PC-3 (cell line): ENCODE measurements around the gene PHF19. TPM values are rescaled to one million over a fixed set of nuclear protein-coding genes. Genes with fewer than 3 reads are reported as not detected.

Experiments used
- ATAC-seq: fragments of 200-7000 bp; cut with Tn5 transposase; 2 replicates; pipeline ENCODE4 v1.9.1; 2020; ENCODE audit warnings: mild to moderate bottlenecking, moderate library complexity
- BruUV-seq: library from RNA; stranded (reverse); fragments of 400-500 nt; replicated peaks from 2 replicates; lab custom pipeline; 2021; lab: Mats Ljungman, UMichigan
- CTCF ChIA-PET: fragments of 300-600 bp; sonication (Branson Sonifier 250); formaldehyde crosslinking; loops from one replicate; lab custom pipeline; 2022; ENCODE audit warnings: antibody characterized with exemption; lab: Charles Lee
- POLR2A ChIA-PET: fragments of 300-600 bp; sonication (Branson Sonifier 250); formaldehyde crosslinking; loops from one replicate; lab custom pipeline; 2022; ENCODE audit warnings: antibody characterized with exemption; ENCODE audit not compliant: unreplicated experiment; lab: Charles Lee
- DNase-seq: peaks from one replicate; pipeline ENCODE4 v3.0.0-alpha.2; 2015
- H2AFZ ChIP-seq: fragments of 300-600 bp; sonication (generic); 2 replicates; pipeline ENCODE4 v1.6.0; 2016; ENCODE audit warnings: antibody characterized with exemption, low read length
- H3F3A ChIP-seq: fragments of 300-600 bp; sonication (generic); one replicate; pipeline ENCODE4 v1.6.0; 2017; ENCODE audit warnings: antibody characterized with exemption, low read length, control low read depth, mild to moderate bottlenecking; ENCODE audit not compliant: unreplicated experiment
- H3K27ac ChIP-seq: fragments of 300-600 bp; sonication (generic); 2 replicates; pipeline ENCODE4 v1.5.1; 2016; ENCODE audit warnings: mild to moderate bottlenecking, low read length
- H3K27me3 ChIP-seq: fragments of 300-600 bp; sonication (generic); 2 replicates; pipeline ENCODE4 v1.6.1; 2016; ENCODE audit warnings: low read length, mixed read lengths
- H3K36me3 ChIP-seq: fragments of 300-600 bp; sonication (generic); 2 replicates; pipeline ENCODE4 v1.6.1; 2016; ENCODE audit warnings: low read depth, mixed run types, low read length, mixed read lengths
- H3K4me1 ChIP-seq: fragments of 300-600 bp; sonication (generic); 2 replicates; pipeline ENCODE4 v1.5.1; 2016; ENCODE audit warnings: low read length; ENCODE audit not compliant: insufficient read depth
- H3K4me2 ChIP-seq: fragments of 300-600 bp; sonication (generic); 2 replicates; pipeline ENCODE4 v1.6.0; 2016; ENCODE audit warnings: low read length
- H3K4me3 ChIP-seq: fragments of 300-600 bp; sonication (generic); 2 replicates; pipeline ENCODE4 v1.5.1; 2016; ENCODE audit warnings: mild to moderate bottlenecking, low read length, mixed read lengths
- H3K79me2 ChIP-seq: fragments of 300-600 bp; sonication (generic); 2 replicates; pipeline ENCODE4 v1.6.1; 2017; ENCODE audit warnings: low read length, mixed read lengths
- H3K9ac ChIP-seq: fragments of 300-600 bp; sonication (generic); 2 replicates; pipeline ENCODE4 v1.6.0; 2016; ENCODE audit warnings: mild to moderate bottlenecking, low read length
- H3K9me2 ChIP-seq: fragments of 300-600 bp; sonication (generic); replicated peaks from 2 replicates; pipeline ENCODE4 v1.6.1; 2016; ENCODE audit warnings: mixed run types, low read length, mixed read lengths
- H3K9me3 ChIP-seq: fragments of 300-600 bp; sonication (generic); 2 replicates; pipeline ENCODE4 v1.6.1; 2016; ENCODE audit warnings: low read length, mixed read lengths
- H4K20me1 ChIP-seq: fragments of 300-600 bp; sonication (generic); 2 replicates; pipeline ENCODE4 v1.6.1; 2016; ENCODE audit warnings: low read length, mixed read lengths
- CTCF ChIP-seq: fragments of 300-600 bp; sonication (generic); conservative IDR thresholded peaks from 2 replicates; pipeline ENCODE4 v1.5.1; 2017; ENCODE audit warnings: antibody characterized with exemption, low read depth, mild to moderate bottlenecking, low read length
- EZH2 ChIP-seq: fragments of 300-600 bp; sonication (generic); IDR thresholded peaks from one replicate; pipeline ENCODE4 v1.6.1; 2017; ENCODE audit warnings: antibody characterized with exemption, mild to moderate bottlenecking, low read length; ENCODE audit not compliant: unreplicated experiment
- EZH2phosphoT487 ChIP-seq: fragments of 300-600 bp; sonication (generic); IDR thresholded peaks from 2 replicates; pipeline ENCODE4 v1.6.1; 2018; ENCODE audit warnings: mild to moderate bottlenecking, antibody characterized with exemption, low read length, borderline replicate concordance
- intact Hi-C: fragments of 100-400 bp; cut with micrococcal nuclease; formaldehyde crosslinking; loops from 2 replicates; pipeline ENCODE4 v1.9.0; 2023
- total RNA-seq: library from RNA; depleted of rRNA; stranded (reverse); fragments of >200 nt; gene quantifications from 2 replicates; pipeline ENCODE4 v1.2.3, GENCODE V29; 2014

The PHF19 gene
- total RNA-seq, 1 experiment from 2014 or later: 104 TPM

DNA sequence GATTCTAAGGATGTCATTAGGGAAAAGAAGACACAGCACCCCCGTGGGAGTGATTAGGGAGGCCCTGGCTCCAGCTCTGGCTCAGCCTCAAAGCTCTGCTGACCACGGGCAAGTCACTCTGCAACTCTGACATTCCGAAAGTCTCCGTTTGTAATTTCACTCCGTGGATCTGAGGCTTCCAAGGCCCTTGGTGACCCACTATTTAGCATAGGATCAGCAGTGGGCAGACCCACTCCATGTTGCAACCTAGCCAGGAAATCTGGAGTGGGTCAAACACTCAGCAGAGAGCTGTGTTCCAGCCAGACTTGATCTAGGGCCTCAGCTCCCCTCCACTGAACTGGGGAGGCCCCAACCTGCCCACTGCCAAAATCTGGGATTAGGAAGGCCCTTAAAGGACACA, 11.8 kb downstream of the PHF19 start:
- no peak for TF ChIP-seq CTCF
- TF ChIP-seq EZH2: no peak
- no peak for TF ChIP-seq EZH2phosphoT487
- Histone ChIP-seq H3K4me3 (no peak overlapping the region), H3K27ac (no peak overlapping the region)

GRCh38 chr9:120864719-120865118, 12.3 kb downstream of the PHF19 start:
- Histone ChIP-seq H3K27ac (no peak overlapping the region), H4K20me1 (no peaks in the 10 kb centered on the region), H3K9me3 (no peaks in the 10 kb centered on the region), H3K9ac (no peak overlapping the region), H3K9me2 (no peaks in the 10 kb centered on the region), H3K4me3 (no peak overlapping the region), H3K79me2 (no peaks in the 10 kb centered on the region), H3K4me1 (peaks cover 6% of the 10 kb centered on the region), H2AFZ (no peak overlapping the region), H3K36me3 (peaks cover 11% of the 10 kb centered on the region; the same call in 1 of the 2 replicates), H3K4me2 (no peak overlapping the region), H3F3A (no peaks in the 10 kb centered on the region), H3K27me3 (no peaks in the 10 kb centered on the region)
- CTCF ChIA-PET: no interaction called here
- no TSS peak for BruUV-seq
- DNase-seq (no peak), ATAC-seq (no peak)
- intact Hi-C loops: no loop called here
- TF ChIP-seq EZH2: no peak
- POLR2A ChIA-PET: no interaction called here

More for the DNA sequence above, 11.8 kb downstream of the PHF19 start:
- H4K20me1 ChIP-seq: no peaks in the 10 kb centered on the region
- CTCF ChIA-PET: no interaction called here
- no peaks in the 10 kb centered on the region for H3F3A ChIP-seq
- H3K27me3 ChIP-seq: no peaks in the 10 kb centered on the region
- H2AFZ ChIP-seq: no peak overlapping the region
- no peak overlapping the region for H3K4me2 ChIP-seq
- no peak overlapping the region for H3K9ac ChIP-seq
- H3K9me2 ChIP-seq: no peaks in the 10 kb centered on the region
- no peak for DNase-seq
- peaks cover 6% of the 10 kb centered on the region for H3K4me1 ChIP-seq
- peaks cover 11% of the 10 kb centered on the region; the same call in 1 of the 2 replicates for H3K36me3 ChIP-seq
- POLR2A ChIA-PET: no interaction called here
- no TSS peak for BruUV-seq
- no peaks in the 10 kb centered on the region for H3K79me2 ChIP-seq
- no peak for ATAC-seq
- no peaks in the 10 kb centered on the region for H3K9me3 ChIP-seq
- intact Hi-C loops: no loop called here

DNA sequence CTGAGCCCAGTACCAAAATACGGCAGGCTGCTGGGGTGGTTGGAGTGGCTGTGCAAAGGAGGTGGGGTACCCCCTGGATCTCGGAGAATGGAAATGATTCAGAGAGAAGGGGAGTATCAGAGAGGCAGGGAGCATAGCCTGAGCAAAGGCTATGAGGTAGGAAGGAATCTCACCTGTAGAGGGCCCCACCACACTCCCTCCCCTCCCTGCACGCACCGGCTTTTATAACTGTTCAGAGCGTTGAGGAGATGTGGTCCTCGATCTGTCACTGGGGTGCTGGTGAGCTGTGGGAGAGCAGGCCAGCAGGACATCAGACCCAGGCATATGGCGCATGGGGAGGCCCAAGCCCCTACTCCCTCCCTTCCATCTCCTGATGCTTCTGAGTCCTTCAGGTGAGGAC, 13.2 kb downstream of the PHF19 start:
- no peak overlapping the region for H3K4me2 ChIP-seq
- H3K79me2 ChIP-seq: no peaks in the 10 kb centered on the region
- ChIA-PET CTCF (no interaction called here), POLR2A (no interaction called here)
- no peaks in the 10 kb centered on the region for H3K9me3 ChIP-seq
- no peak overlapping the region for H3K27ac ChIP-seq
- no peaks in the 10 kb centered on the region for H4K20me1 ChIP-seq
- peaks cover 11% of the 10 kb centered on the region; the same call in 1 of the 2 replicates for H3K36me3 ChIP-seq
- no peaks in the 10 kb centered on the region for H3K9me2 ChIP-seq
- H3K9ac ChIP-seq: no peak overlapping the region
- no peak for DNase-seq
- no peaks in the 10 kb centered on the region for H3K27me3 ChIP-seq
- ATAC-seq: no peak
- no peak overlapping the region for H3K4me3 ChIP-seq
- intact Hi-C loops: no loop called here
- no peak overlapping the region for H2AFZ ChIP-seq
- peaks cover 6% of the 10 kb centered on the region for H3K4me1 ChIP-seq
- H3F3A ChIP-seq: no peaks in the 10 kb centered on the region
- no peak for TF ChIP-seq EZH2phosphoT487
- 0 out of 2 replicates have a peak, but pooled peaks have one; percentile 20 for TF ChIP-seq CTCF
- BruUV-seq: no TSS peak
